Activated naive CD4-positive, alpha-beta T cell (primary cell): ENCODE results near the gene FCRLA.
"Not testable (repeated sequence)": the region's sequence is repeated elsewhere in the genome, so short reads cannot be mapped to it uniquely, and the experiment has no call there.

Source experiments
- DNase-seq, 4 experiments: peaks; one replicate each; lab custom pipeline; 2025; lab: John Stamatoyannopoulos, UW

Gene FCRLA, protein sequence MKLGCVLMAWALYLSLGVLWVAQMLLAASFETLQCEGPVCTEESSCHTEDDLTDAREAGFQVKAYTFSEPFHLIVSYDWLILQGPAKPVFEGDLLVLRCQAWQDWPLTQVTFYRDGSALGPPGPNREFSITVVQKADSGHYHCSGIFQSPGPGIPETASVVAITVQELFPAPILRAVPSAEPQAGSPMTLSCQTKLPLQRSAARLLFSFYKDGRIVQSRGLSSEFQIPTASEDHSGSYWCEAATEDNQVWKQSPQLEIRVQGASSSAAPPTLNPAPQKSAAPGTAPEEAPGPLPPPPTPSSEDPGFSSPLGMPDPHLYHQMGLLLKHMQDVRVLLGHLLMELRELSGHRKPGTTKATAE

GRCh38 chr1:161706482-161707347 is at the start of gene FCRLA:
FCRLA (plus strand) TSS chr1:161707229; CDS start chr1:161707265, 36 bp downstream.
- DNase-seq = no peak

- DNase-seq = not testable (repeated sequence)
Observed at GRCh38 chr1:161658524-161658923, 48.5 kb upstream of the FCRLA start.

GRCh38 chr1:161661660-161662311 is 45.2 kb upstream of the FCRLA start:
- not testable (repeated sequence) for DNase-seq

DNA sequence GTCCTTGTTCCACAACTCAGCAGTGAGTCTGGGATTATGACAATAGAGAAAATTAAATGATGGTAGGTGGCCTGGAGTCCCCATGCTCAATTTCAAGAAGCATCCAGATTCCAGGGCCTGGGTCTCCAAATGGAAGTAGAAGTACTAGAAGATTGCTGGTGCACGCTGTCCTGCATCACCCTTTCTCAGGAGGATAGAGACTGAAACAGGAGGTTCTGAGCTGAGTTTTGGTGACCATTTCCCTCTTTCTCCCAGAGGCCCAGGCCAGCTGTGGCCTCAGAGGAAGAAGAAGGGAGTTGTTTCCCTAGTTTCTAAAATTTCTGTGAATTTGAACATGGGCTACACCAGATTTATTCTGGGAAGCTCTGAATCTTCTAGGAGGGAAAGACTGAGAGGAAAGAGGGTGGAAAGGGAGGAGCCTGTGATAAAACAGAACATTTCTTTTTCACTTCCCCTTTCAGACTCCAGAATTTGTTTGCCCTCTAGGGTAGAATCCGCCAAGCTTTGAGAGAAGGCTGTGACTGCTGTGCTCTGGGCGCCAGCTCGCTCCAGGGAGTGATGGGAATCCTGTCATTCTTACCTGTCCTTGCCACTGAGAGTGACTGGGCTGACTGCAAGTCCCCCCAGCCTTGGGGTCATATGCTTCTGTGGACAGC is 44.2 kb upstream of the FCRLA start, which contains the start of gene FCGR2B:
Gene FCGR2B (plus strand): TSS at position 460 of the 656 bp plus-strand sequence. CDS start 99 bp downstream, at position 559.
- not testable (repeated sequence) for DNase-seq

DNA sequence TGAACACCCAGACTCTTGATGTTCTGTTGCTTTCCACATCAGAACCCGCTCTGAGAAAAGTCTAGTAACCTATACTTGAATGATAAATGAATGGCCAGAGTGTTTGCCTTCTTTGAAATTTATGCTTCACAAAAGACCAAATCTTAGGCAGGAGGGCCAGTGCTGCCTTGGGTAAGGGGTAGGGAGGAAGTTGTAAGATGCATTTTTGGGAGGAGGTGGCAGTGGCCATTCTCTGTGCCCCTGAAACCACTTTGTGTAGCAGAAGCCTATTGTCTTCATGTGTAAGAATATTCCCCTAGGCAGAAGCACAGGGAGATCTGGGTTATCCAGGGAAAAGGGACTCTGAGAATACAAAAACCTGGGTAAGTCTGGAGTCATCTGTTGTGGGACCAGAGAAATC is 43.5 kb upstream of the FCRLA start:
- not testable (repeated sequence) for DNase-seq

DNA sequence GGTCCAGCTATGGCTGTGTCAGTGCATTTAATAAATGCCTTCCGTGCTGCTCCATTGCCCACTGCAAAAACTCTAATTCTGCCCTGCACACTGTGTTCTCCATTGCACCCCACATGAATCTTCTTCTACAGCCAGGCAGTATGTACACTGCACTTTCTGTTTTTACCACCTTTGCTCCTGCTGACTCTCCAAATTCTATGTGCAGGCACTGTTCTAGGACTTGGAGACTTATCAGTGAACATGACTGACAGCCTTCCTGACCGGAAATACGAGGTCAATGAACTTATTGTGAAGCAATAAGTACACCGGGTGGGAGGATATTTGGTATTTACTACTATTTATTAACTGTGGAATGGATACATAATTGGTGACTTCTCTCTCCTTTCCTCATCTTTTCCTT is 42.3 kb upstream of the FCRLA start:
- not testable (repeated sequence) for DNase-seq

- DNase-seq = not testable (repeated sequence)
Observed at GRCh38 chr1:161671045-161672020, 35.7 kb upstream of the FCRLA start.

DNA sequence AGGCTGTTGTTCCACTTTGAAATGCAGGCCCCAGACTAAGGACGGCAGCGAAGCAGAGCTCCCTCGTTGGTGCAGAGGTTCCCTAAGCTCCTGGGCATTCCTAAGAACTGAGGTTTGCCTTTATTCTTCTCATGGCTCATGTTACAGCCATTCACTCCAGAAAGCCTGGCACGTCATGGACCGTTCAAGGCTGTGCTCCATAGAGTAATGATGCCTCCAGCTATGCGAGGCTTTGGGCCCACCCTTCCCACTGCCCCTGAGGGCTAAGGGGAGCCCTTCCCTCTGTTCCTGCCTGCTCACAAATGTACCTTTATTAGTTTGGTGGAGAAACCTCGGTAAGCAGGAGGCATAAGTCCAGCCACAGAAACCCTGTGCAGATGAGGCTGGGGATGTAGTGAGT is 33.6 kb upstream of the FCRLA start:
- DNase-seq = not testable (repeated sequence)

DNA sequence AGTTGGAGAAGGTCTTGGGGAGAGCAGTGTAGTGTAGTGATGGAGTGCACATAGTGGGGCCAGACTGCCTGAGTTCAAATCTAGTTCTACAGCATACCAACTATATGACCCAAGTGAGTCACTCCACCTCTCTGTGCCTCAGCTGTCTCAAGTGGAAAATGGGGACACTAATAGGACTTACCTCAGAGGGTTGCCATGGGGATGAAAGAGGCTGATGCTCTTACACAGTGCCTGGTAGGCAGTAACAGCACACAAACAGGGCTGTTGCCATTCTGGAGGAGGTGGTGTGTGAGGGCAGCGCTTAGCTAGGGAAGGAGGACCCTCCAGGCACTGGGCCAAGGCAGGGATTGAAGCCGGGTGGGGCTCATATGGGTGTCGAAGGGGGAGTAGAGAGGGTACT is 32.6 kb upstream of the FCRLA start:
- DNase-seq = not testable (repeated sequence)

DNA sequence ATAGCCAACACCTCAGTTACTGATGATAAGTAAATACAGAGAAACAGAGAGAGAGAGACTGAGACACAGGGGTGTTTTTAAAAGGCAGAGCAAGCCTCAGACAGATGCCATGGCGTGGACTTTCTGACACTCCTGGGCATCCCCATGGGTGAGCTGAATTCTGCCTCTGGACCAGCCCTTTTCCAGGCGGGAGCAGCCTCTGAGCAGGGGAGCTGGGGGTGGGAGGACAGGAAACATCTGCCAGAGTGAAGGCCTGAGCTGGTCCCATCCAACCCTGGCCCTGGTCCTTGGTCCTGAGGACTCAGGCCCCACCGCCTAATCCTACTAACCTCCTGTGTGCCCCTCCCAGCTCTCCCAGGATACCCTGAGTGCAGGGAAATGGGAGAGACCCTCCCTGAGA is 32.1 kb upstream of the FCRLA start:
- DNase-seq = not testable (repeated sequence)

- no peak for DNase-seq
Observed at GRCh38 chr1:161676441-161676840, 30.6 kb upstream of the FCRLA start.

DNA sequence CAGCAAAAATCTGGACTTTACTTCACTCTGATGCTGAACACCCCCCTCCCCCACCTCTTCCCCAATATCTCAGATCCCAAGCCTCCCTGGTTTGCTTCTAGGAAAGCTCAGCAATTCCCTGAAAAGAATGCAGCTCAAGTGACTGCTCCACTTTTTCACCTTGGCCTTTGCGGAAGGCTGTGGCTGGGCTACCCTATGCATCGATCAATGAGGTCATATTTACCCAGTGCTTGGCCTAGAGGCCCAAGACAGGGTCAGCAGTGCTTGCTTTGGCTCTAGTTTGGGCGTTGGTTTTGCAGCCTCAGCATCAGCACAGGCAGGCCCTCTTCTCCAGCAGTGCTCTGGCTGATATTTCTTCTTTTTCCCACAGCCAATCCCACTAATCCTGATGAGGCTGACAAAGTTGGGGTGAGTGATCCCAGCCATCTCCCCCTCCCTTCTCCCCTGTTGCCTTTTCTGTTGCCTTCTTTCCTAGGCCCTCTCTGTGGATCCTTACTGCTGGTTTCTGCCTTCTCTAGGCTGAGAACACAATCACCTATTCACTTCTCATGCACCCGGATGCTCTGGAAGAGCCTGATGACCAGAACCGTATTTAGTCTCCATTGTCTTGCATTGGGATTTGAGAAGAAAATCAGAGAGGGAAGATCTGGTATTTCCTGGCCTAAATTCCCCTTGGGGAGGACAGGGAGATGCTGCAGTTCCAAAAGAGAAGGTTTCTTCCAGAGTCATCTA is 29.9 kb upstream of the FCRLA start:
- no peak for DNase-seq

DNA sequence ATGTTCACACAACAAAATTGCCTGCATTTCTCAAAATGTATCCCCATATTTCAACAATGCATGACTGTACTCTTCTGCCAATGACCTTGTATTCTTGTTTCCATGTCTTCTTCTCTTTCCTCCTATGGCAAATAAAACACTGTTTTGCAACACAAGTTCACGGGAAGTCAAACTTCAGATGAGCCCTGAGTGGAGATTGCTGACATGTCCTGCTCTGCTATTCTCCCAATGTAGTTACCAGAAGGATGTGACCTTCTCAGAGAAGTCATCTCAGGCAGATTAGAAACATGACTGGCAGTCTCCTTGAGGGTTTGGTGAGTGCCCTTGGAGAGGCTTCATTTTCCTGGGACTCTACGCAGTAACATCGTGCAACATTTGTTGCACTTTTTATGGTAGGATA is 28.5 kb upstream of the FCRLA start:
- no peak for DNase-seq

- DNase-seq = no peak
Observed at GRCh38 chr1:161681879-161682278, 25.1 kb upstream of the FCRLA start.

- no peak for DNase-seq
Observed at GRCh38 chr1:161688946-161689345, 18.1 kb upstream of the FCRLA start.

DNA sequence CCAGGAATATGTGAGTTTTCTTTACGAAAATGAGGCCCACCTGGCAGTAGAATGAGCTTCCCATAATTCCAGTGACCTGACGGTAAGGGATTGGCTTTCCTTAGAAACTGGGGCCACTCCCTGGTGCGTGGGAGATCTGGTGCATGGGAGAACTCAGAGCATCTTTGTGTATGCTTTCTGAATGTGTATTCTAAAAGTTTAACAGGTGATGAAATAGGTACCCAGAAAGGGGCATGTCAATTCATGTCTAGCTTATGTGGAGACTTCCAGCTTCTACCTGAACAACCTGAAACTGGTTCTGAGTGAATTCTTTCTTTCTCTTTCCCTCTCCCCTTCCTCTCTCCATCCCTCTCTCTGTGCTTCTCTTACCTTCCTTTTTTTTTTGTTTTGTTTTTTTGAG is 15.2 kb upstream of the FCRLA start:
- DNase-seq = no peak

- DNase-seq = not testable (repeated sequence)
Observed at GRCh38 chr1:161693020-161693712, 13.9 kb upstream of the FCRLA start.

- DNase-seq = not testable (repeated sequence)
Observed at GRCh38 chr1:161698302-161698701, 8.7 kb upstream of the FCRLA start.

DNA sequence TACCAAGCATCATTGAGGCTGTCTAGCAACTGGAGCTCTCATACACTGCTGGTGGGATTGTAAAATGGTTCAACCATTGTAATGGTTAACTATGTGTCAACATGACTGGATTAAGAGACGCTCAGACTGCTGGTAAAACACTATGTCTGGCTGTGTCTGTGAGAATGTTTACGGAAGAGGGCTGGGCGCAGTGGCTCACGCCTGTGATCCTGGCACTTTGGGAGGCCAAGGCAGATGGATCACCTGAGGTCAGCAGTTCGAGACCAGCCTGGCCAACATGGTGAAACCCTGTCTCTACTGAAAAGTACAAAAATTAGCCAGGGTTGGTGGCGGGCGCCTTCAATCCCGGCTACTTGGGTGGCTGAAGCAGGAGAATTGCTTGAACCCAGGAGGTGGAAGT is 4.8 kb upstream of the FCRLA start:
- no peak for DNase-seq
